HCT116 (cell line): ENCODE measurements around the gene PITPNM1. TPM values are rescaled to one million over a fixed set of nuclear protein-coding genes. Genes with fewer than 3 reads are reported as not detected.
A peak's percentile ranks its signal among the peaks of the same experiment; 100 is the strongest.
"Not testable (repeated sequence)": the region's sequence is repeated elsewhere in the genome, so short reads cannot be mapped to it uniquely, and the experiment has no call there.

Source experiments
- ATAC-seq: fragments of 200-7000 bp; cut with Tn5 transposase; 2 replicates; pipeline ENCODE4 v1.9.1; 2020; ENCODE audit warnings: mild to moderate bottlenecking, moderate library complexity
- Bru-seq: library from RNA; stranded (reverse); fragments of 400-500 nt; gene quantifications from one replicate; lab custom pipeline; 2021; lab: Mats Ljungman, UMichigan
- BruChase-seq, 2 experiments: library from RNA; stranded (reverse); fragments of 400-500 nt; gene quantifications; one replicate each; lab custom pipeline; 2021; lab: Mats Ljungman, UMichigan
- BruUV-seq: library from RNA; stranded (reverse); fragments of 400-500 nt; replicated peaks from 2 replicates; lab custom pipeline; 2021; lab: Mats Ljungman, UMichigan
- CTCF ChIA-PET: fragments of 300-600 bp; sonication (Branson Sonifier 250); formaldehyde crosslinking; loops from one replicate; lab custom pipeline; 2021; ENCODE audit warnings: antibody characterized with exemption; lab: Charles Lee
- POLR2A ChIA-PET: fragments of 300-600, 350-600 bp; sonication (Branson Sonifier 250); formaldehyde crosslinking; loops from one replicate; lab custom pipeline; 2021; ENCODE audit warnings: antibody characterized with exemption; lab: Charles Lee
- RAD21 ChIA-PET, 2 experiments: fragments of 300-600 bp; sonication (Branson Sonifier 250); formaldehyde crosslinking; loops; one replicate each; lab custom pipeline; 2023; ENCODE audit warnings: low total read pairs in 2 of 2; ENCODE audit not compliant: uncharacterized antibody in 2 of 2, unreplicated experiment in 2 of 2, low non-redundant PET in 1 of 2; lab: Charles Lee
- DNase-seq: peaks from one replicate; pipeline ENCODE4 v3.0.0-alpha.2; 2010; ENCODE audit warnings: low read depth, low spot score
- H2AFZ ChIP-seq: fragments of 200-600 bp; shearing (Covaris generic), sonication (generic); 2 replicates; pipeline ENCODE4 v1.6.1; 2017; ENCODE audit warnings: low read depth, mixed run types, mixed read lengths, antibody characterized with exemption, low read length; ENCODE audit not compliant: poor library complexity, severe bottlenecking
- H3K27ac ChIP-seq: 2 replicates; pipeline ENCODE4 v1.5.1; 2012; ENCODE audit warnings: low read depth, low read length
- H3K27me3 ChIP-seq: fragments of 200-600 bp; sonication (generic); 2 replicates; pipeline ENCODE4 v1.6.1; 2016; ENCODE audit warnings: mixed run types, low read length, mixed read lengths; ENCODE audit not compliant: insufficient read depth
- H3K36me3 ChIP-seq, 2 experiments: fragments of 200-500 bp in 1 of 2; fragments of 200-600 bp in 1 of 2; sonication (Bioruptor generic) in 1 of 2; sonication (generic) in 1 of 2; 2 replicates each; pipeline versions ENCODE4 v1.5.1 to v1.6.1; 2014 to 2016; ENCODE audit warnings: low read length in 2 of 2, inconsistent platforms in 1 of 2, mixed read lengths in 1 of 2, mixed run types in 1 of 2; ENCODE audit not compliant: insufficient read depth in 2 of 2, control insufficient read depth in 1 of 2
- H3K4me1 ChIP-seq, 2 experiments: fragments of 200-600 bp in 1 of 2; sonication (generic) in 1 of 2; 2 replicates each; pipeline versions ENCODE4 v1.5.1 to v1.6.1; 2012 to 2017; ENCODE audit warnings: low read length in 2 of 2, inconsistent platforms in 1 of 2, mild to moderate bottlenecking in 1 of 2, mixed read lengths in 1 of 2, mixed run types in 1 of 2, moderate library complexity in 1 of 2; ENCODE audit not compliant: insufficient read depth in 2 of 2, control insufficient read depth in 1 of 2
- H3K4me2 ChIP-seq: fragments of 200-600 bp; sonication (generic); 2 replicates; pipeline ENCODE4 v1.6.1; 2017; ENCODE audit warnings: mixed run types, low read length, mixed read lengths
- H3K4me3 ChIP-seq, 2 experiments: fragments of 200-600 bp in 1 of 2; sonication (generic) in 1 of 2; replicated peaks in 1 of 2; 2 replicates each; pipeline ENCODE4 v1.5.1; 2011 to 2016; ENCODE audit warnings: low read length in 2 of 2, control low read depth in 1 of 2, low read depth in 1 of 2, mild to moderate bottlenecking in 1 of 2, mixed read lengths in 1 of 2, mixed run types in 1 of 2
- H3K79me2 ChIP-seq: fragments of 200-600 bp; sonication (generic); 2 replicates; pipeline ENCODE4 v1.6.1; 2017; ENCODE audit warnings: mild to moderate bottlenecking, mixed run types, low read length, moderate library complexity, mixed read lengths; ENCODE audit not compliant: insufficient read depth
- H3K9ac ChIP-seq: fragments of 200-600 bp; sonication (generic); 2 replicates; pipeline ENCODE4 v1.6.1; 2016; ENCODE audit warnings: low read length, mixed read lengths
- H3K9me2 ChIP-seq: fragments of 200-600 bp; sonication (generic), shearing (Covaris generic); 2 replicates; pipeline ENCODE4 v1.6.1; 2017; ENCODE audit warnings: mixed run types, mild to moderate bottlenecking, moderate library complexity; ENCODE audit not compliant: insufficient read depth
- H3K9me3 ChIP-seq, 2 experiments: fragments of 200-500 bp in 1 of 2; fragments of 200-600 bp in 1 of 2; sonication (Bioruptor generic) in 1 of 2; sonication (generic) in 1 of 2; 2 replicates each; pipeline ENCODE4 v1.6.1; 2014 to 2017; ENCODE audit warnings: low read length in 2 of 2, mixed read lengths in 2 of 2, inconsistent platforms in 1 of 2, low read depth in 1 of 2, mild to moderate bottlenecking in 1 of 2, mixed run types in 1 of 2, moderate library complexity in 1 of 2; ENCODE audit not compliant: control insufficient read depth in 1 of 2, insufficient read depth in 1 of 2
- H4K20me1 ChIP-seq: fragments of 200-600 bp; sonication (generic), shearing (Covaris generic); 2 replicates; pipeline ENCODE4 v1.6.1; 2017; ENCODE audit warnings: mixed run types, mild to moderate bottlenecking, moderate library complexity; ENCODE audit not compliant: insufficient read depth
- CBX3 ChIP-seq: IDR thresholded peaks from 2 replicates; pipeline ENCODE4 v1.6.1; 2012; ENCODE audit warnings: low read depth
- CEBPB ChIP-seq: IDR thresholded peaks from 2 replicates; pipeline ENCODE4 v1.6.1; 2012; ENCODE audit warnings: low read depth
- CTCF ChIP-seq, 3 experiments: fragments of 200-600 bp in 1 of 3; sonication (generic) in 1 of 3; IDR thresholded peaks in 2 of 3; conservative IDR thresholded peaks in 1 of 3; 2 replicates each; pipeline ENCODE4 v1.5.1; 2012 to 2017; ENCODE audit warnings: low read depth in 2 of 3, low read length in 2 of 3, antibody characterized with exemption in 1 of 3, borderline replicate concordance in 1 of 3, control low read depth in 1 of 3, mild to moderate bottlenecking in 1 of 3, mixed read lengths in 1 of 3, mixed run types in 1 of 3, moderate library complexity in 1 of 3; ENCODE audit not compliant: insufficient read depth in 1 of 3
- EGR1 ChIP-seq: IDR thresholded peaks from 2 replicates; pipeline ENCODE4 v1.6.1; 2012; ENCODE audit warnings: low read depth
- JUND ChIP-seq: IDR thresholded peaks from 2 replicates; pipeline ENCODE4 v1.6.1; 2012
- MAX ChIP-seq: IDR thresholded peaks from 2 replicates; pipeline ENCODE4 v1.6.1; 2012
- POLR2AphosphoS5 ChIP-seq: IDR thresholded peaks from 2 replicates; pipeline ENCODE4 v1.6.1; 2011; ENCODE audit warnings: mild to moderate bottlenecking, low read depth, low read length, moderate library complexity
- RAD21 ChIP-seq: IDR thresholded peaks from 2 replicates; pipeline ENCODE4 v1.6.1; 2012; ENCODE audit warnings: low read depth, mild to moderate bottlenecking
- REST ChIP-seq: IDR thresholded peaks from 2 replicates; pipeline ENCODE4 v1.6.1; 2012; ENCODE audit warnings: low read depth
- TCF7L2 ChIP-seq: IDR thresholded peaks from 2 replicates; pipeline ENCODE4 v1.7.0; 2011; ENCODE audit warnings: borderline replicate concordance, inconsistent platforms; ENCODE audit not compliant: insufficient read depth, insufficient read length; ENCODE audit errors: extremely low read depth
- ZFX ChIP-seq: fragments of 450-650 bp; IDR thresholded peaks from 2 replicates; pipeline ENCODE4 v1.6.1; 2017
- intact Hi-C: fragments of 100-400 bp; cut with micrococcal nuclease; formaldehyde crosslinking; loops from 2 replicates; pipeline ENCODE4 v1.10.0; 2022
- long read RNA-seq: library from polyadenylated mRNA; unstranded; transcript quantifications from one replicate; pipeline ENCODE4 v2.0.0, GENCODE V29; 2021; ENCODE audit not compliant: unreplicated experiment
- polyA plus RNA-seq: library from polyadenylated mRNA; unstranded; fragments of >200 nt; gene quantifications from 2 replicates; pipeline ENCODE4 v1.2.1, GENCODE V29; 2012; ENCODE audit warnings: missing spikeins
- total RNA-seq: library from RNA; stranded (reverse); gene quantifications from one replicate; pipeline ENCODE4 v1.2.1, GENCODE V29; 2021; ENCODE audit not compliant: unreplicated experiment

Gene PITPNM1
- total RNA-seq (79.5 TPM), Bru-seq, nascent RNA (percentile 56 among the genes with signal in this experiment), BruChase-seq, experiment 1, labeled RNA remaining after a 6-hour chase (percentile 77 among the genes with signal in this experiment), BruChase-seq, experiment 2, labeled RNA remaining after a 2-hour chase (percentile 72 among the genes with signal in this experiment)
- polyA plus RNA-seq = 44.7 and 63.3 TPM in 2 replicates
- long read RNA-seq, full-length matches to known transcripts = 4 of 144 reads
- long read RNA-seq, partial matches to known transcripts = 108 of 144 reads
- long read RNA-seq, other reads (novel, unspliced or antisense) = 32 of 144 reads

GRCh38 chr11:67504950-67505581 lies at the start of gene PITPNM1:
Gene PITPNM1, minus strand, starts transcription at chr11:67505363. Its CDS starts 1,183 bp downstream, at chr11:67504180.
- H3K27ac ChIP-seq = peak within 1 kb of the TSS; percentile 93
- no peak for TF ChIP-seq EGR1
- peak; percentile 75 for TF ChIP-seq POLR2AphosphoS5
- no peak for TF ChIP-seq REST
- TF ChIP-seq CTCF (IDR thresholded peaks at IDR 0.05 in 2 of 3, conservative IDR thresholded peaks at IDR 0.05 in 1 of 3; ENCODE audit: borderline replicate concordance in 1 of 3, insufficient read depth in 1 of 3, low read depth in 2 of 3, low read length in 2 of 3) = no peak
- no peak for TF ChIP-seq JUND
- TF ChIP-seq MAX = no peak
- TF ChIP-seq ZFX = peak; percentile 56
- TF ChIP-seq RAD21 = no peak
- TF ChIP-seq TCF7L2 = no peak
- TF ChIP-seq CEBPB = no peak
- TF ChIP-seq CBX3 = no peak
- TF ChIP-seq, all 23 proteins: peak for 2
- no peak within 1 kb of the TSS for H2AFZ ChIP-seq
- ChIA-PET RAD21 (interaction anchor here in 1 of 2 experiments (0.6 kb wide), 1 partner anchor 78 kb away, joined by 4 read pairs; the partner anchor contains the start of gene GSTP1), CTCF (interaction anchor here (1.2 to 2.4 kb wide), 2 partner anchors 84 to 104 kb away, joined by 3 to 11 read pairs; partner anchors contain the start of gene PPP1CA), POLR2A (no interaction called here)
- peak within 1 kb of the TSS; percentile 91 to 98 for H3K4me3 ChIP-seq
- peak within 1 kb of the TSS; percentile 88 for H3K4me2 ChIP-seq
- peaks cover 8 to 10% of the 10 kb centered on the region in 2 experiments; a peak in 3 of 4 replicates for H3K36me3 ChIP-seq
- H3K9me3 ChIP-seq = no peaks in the 10 kb centered on the region
- ATAC-seq (peak; percentile 23), DNase-seq (no peak)
- H3K27me3 ChIP-seq = no peaks in the 10 kb centered on the region
- no peaks in the 10 kb centered on the region for H3K9me2 ChIP-seq
- no TSS peak for BruUV-seq
- intact Hi-C loops = loop anchor here (5.0 kb wide), 1 partner anchor 78 kb away; the partner anchor contains the start of gene RPS6KB2
- peaks cover 29% of the 10 kb centered on the region for H3K79me2 ChIP-seq
- peaks cover 31 to 43% of the 10 kb centered on the region in 2 experiments for H3K4me1 ChIP-seq
- H4K20me1 ChIP-seq = no peaks in the 10 kb centered on the region
- H3K9ac ChIP-seq = peak within 1 kb of the TSS; percentile 95

GRCh38 chr11:67551697-67552096 lies 46.5 kb upstream of the PITPNM1 start:
- BruUV-seq, H4K20me1 ChIP-seq, H3K4me1 ChIP-seq, H3K27me3 ChIP-seq, ATAC-seq, H3K9me2 ChIP-seq, H3K36me3 ChIP-seq, H3K4me3 ChIP-seq, H3K27ac ChIP-seq, intact Hi-C loops, H3K9me3 ChIP-seq, POLR2A ChIA-PET, CTCF ChIA-PET, DNase-seq, H3K79me2 ChIP-seq, H2AFZ ChIP-seq, H3K4me2 ChIP-seq, H3K9ac ChIP-seq, RAD21 ChIA-PET: not testable (repeated sequence)
